ENCODE data around the gene PPP1R37.

GRCh38 chr19:45168767-45169351 lies 75.9 kb downstream of the PPP1R37 start:
- 0 out of 2 replicates have a peak, but pooled peaks have one; percentile 19 for TF ChIP-seq CTCF (tag by site-specific recombination; IDR thresholded peaks at IDR 0.05)
- no peak for TF ChIP-seq ZBTB8A (tag by site-specific recombination; IDR thresholded peaks at IDR 0.05)
- no peak for TF ChIP-seq ZNF350 (tag by site-specific recombination; IDR thresholded peaks at IDR 0.05)
- TF ChIP-seq SETDB1 (IDR thresholded peaks at IDR 0.05; ENCODE audit: insufficient read length, low read length) = no peak
- TF ChIP-seq ZNF768 (tag by site-specific recombination; IDR thresholded peaks at IDR 0.05) = no peak
- TF ChIP-seq ZNF362 (tag by site-specific recombination; IDR thresholded peaks at IDR 0.05) = no peak
- TF ChIP-seq ZNF202 (tag by site-specific recombination; IDR thresholded peaks at IDR 0.05; ENCODE audit: borderline replicate concordance) = no peak
- TF ChIP-seq ZNF175 (tag by site-specific recombination; IDR thresholded peaks at IDR 0.05) = no peak

All from HEK293 (cell line).